Activated CD8-positive, alpha-beta T cell treated with anti-CD3 and anti-CD28 coated beads for 36 hours (primary cell): Measurements from ENCODE around the gene VPS50. TPM values are rescaled to one million over a fixed set of nuclear protein-coding genes. Genes with fewer than 3 reads are reported as not detected.

Source experiments
- ATAC-seq: fragments of 200-7000 bp; cut with Tn5 transposase; one replicate; pipeline ENCODE4 v1.10.0; 2021; ENCODE audit warnings: mild to moderate bottlenecking, moderate library complexity
- CTCF ChIA-PET: fragments of 350-600 bp; sonication (Branson Sonifier 250); formaldehyde crosslinking; loops from one replicate; lab custom pipeline; 2021; ENCODE audit warnings: antibody characterized with exemption; lab: Charles Lee
- POLR2A ChIA-PET: fragments of 350-600 bp; sonication (Branson Sonifier 250); formaldehyde crosslinking; loops from one replicate; lab custom pipeline; 2021; ENCODE audit warnings: antibody characterized with exemption; lab: Charles Lee
- DNase-seq: peaks from one replicate; pipeline ENCODE4 v3.0.0-alpha.2; 2020
- H3K27ac Mint-ChIP-seq: one replicate; pipeline ENCODE4 v1.8.0; 2021; ENCODE audit warnings: mild to moderate bottlenecking, mixed read lengths
- H3K27me3 Mint-ChIP-seq: one replicate; pipeline ENCODE4 v1.8.0; 2021; ENCODE audit warnings: mixed read lengths
- H3K36me3 Mint-ChIP-seq: one replicate; pipeline ENCODE4 v1.8.0; 2021; ENCODE audit warnings: low read depth, mixed read lengths
- H3K4me1 Mint-ChIP-seq: one replicate; pipeline ENCODE4 v1.8.0; 2021; ENCODE audit warnings: low read depth, mixed read lengths
- H3K4me3 Mint-ChIP-seq: one replicate; pipeline ENCODE4 v1.8.0; 2021; ENCODE audit warnings: mild to moderate bottlenecking, moderate library complexity, mixed read lengths
- H3K9me3 Mint-ChIP-seq: one replicate; pipeline ENCODE4 v1.8.0; 2021; ENCODE audit warnings: mixed read lengths
- intact Hi-C: fragments of 100-400 bp; cut with micrococcal nuclease; formaldehyde crosslinking; loops from one replicate; pipeline ENCODE4 v1.10.0; 2022
- total RNA-seq, 2 experiments: library from RNA; stranded (reverse); gene quantifications; one replicate each; pipeline ENCODE4 v1.2.3, GENCODE V29; 2021
- TF ChIP-seq, protein P1 (sequence below): fragments of 200-600 bp; IDR thresholded peaks from one replicate; pipeline ENCODE4 v1.8.0; 2022; ENCODE audit warnings: antibody characterized with exemption, mild to moderate bottlenecking

VPS50 gene
- total RNA-seq, 2 experiments from 2014 or later: 15.5 to 18.5 TPM

DNA sequence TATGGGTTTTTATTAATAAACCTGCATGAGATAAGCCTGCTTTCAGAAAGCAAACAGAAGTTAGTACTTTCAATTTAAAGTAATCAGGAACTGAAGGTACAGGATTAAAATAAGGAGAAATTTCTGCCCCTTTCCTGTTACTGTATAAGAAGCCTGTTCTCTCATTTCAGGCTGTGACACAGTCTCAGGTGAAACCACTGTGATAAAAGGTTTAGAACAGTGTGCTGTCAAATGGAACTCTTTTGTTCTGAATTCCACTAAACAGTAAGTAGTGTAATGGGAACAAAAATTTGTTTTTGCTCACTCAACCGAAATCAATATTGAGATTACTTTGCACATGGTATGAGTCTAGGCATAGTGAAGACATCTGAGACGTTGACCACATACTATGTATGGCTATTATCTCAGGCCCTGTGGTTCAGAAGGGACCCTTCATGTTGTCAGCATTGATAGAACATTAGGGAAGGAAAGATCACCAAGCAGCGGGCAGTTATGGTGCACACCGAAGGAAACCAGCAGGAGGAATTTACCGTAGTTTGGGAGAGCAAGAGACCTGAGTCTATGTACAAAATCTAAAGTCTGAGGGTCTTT is 20.8 kb upstream of the VPS50 start:
- TF ChIP-seq, protein P1, sequence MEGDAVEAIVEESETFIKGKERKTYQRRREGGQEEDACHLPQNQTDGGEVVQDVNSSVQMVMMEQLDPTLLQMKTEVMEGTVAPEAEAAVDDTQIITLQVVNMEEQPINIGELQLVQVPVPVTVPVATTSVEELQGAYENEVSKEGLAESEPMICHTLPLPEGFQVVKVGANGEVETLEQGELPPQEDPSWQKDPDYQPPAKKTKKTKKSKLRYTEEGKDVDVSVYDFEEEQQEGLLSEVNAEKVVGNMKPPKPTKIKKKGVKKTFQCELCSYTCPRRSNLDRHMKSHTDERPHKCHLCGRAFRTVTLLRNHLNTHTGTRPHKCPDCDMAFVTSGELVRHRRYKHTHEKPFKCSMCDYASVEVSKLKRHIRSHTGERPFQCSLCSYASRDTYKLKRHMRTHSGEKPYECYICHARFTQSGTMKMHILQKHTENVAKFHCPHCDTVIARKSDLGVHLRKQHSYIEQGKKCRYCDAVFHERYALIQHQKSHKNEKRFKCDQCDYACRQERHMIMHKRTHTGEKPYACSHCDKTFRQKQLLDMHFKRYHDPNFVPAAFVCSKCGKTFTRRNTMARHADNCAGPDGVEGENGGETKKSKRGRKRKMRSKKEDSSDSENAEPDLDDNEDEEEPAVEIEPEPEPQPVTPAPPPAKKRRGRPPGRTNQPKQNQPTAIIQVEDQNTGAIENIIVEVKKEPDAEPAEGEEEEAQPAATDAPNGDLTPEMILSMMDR: no peak
- CTCF ChIA-PET: interaction anchor here (0.6 kb wide), 1 partner anchor 34 kb away, joined by 3 read pairs; no protein-coding TSS in a partner anchor
- intact Hi-C loops: no loop called here
- no peak for DNase-seq
- Mint-ChIP-seq H3K27me3 (peaks cover 29% of the 10 kb centered on the region), H3K4me1 (no peaks in the 10 kb centered on the region), H3K4me3 (no peak overlapping the region), H3K9me3 (no peaks in the 10 kb centered on the region), H3K36me3 (no peaks in the 10 kb centered on the region), H3K27ac (no peak overlapping the region)
- ATAC-seq: no peak
- POLR2A ChIA-PET: interaction anchor here (1.8 kb wide), 1 partner anchor 10 kb away, joined by 3 read pairs; no protein-coding TSS in a partner anchor

DNA sequence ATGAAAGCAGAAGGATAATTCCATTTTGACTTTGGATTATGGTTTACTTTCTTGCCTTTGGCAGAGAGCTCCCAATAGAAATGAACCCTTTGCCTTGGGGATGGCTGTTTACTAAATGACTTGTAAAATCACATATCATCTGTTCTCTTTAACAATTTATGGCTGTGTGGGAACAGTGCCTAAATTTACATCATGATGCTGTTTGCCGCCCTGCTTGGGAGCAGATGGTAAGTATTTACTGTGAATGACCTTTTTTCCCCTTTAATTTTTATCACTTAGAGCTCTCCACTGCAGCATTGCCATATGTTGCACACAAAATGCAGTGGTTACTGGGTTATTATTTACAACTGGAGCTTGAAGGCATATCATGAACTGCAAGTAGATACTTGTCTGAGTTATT is 19.3 kb upstream of the VPS50 start:
- ChIA-PET CTCF (interaction anchor here (1.1 kb wide), 1 partner anchor 16 kb away, joined by 4 read pairs; no protein-coding TSS in a partner anchor), POLR2A (no interaction called here)
- intact Hi-C loops: no loop called here
- Mint-ChIP-seq H3K4me3 (no peak overlapping the region), H3K4me1 (no peaks in the 10 kb centered on the region), H3K27me3 (peaks cover 27% of the 10 kb centered on the region), H3K9me3 (no peaks in the 10 kb centered on the region), H3K27ac (no peak overlapping the region), H3K36me3 (no peaks in the 10 kb centered on the region)
- ATAC-seq: no peak
- TF ChIP-seq, protein P1: no peak
- no peak for DNase-seq

DNA sequence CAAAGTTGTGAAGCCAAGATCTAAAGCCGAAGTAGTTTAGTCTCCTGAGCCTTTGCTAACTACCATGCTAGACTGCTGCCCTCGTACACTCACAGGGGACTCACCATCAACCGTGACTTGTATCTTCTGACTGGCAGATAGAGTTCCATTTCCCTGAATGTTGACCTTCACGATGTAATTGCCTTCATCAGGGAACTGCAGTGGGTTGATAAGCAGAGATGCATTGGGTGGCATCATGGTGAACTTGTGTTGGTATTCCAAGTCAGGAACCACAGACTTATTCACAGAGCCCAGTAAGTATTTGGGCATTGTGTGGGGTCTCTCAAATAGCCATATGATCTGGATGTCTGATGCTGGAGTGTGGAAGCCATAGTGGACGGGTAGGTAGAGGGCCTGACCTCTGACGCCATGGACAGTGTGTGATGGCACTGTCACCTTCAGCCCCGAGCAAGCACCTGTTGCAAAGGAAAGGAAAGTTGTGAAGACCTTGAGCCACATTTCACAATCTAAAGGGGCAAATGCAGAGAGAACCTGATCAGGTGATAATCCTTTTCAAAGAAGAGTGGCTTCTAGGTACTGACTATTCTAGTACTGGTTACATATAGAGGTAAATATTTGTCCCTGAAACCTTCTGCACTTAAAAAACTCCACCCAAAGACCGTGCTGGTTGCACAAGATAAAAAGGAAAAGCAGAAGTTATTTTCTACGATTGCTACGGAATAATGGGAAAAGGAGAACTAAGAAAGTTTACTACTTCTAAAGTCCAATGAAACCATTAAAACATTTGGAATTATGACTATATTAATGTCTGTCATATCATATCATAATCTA is 13.0 kb upstream of the VPS50 start:
- H3K4me3 Mint-ChIP-seq: no peak overlapping the region
- H3K4me1 Mint-ChIP-seq: no peaks in the 10 kb centered on the region
- no peaks in the 10 kb centered on the region for H3K9me3 Mint-ChIP-seq
- intact Hi-C loops: no loop called here
- CTCF ChIA-PET: no interaction called here
- TF ChIP-seq, protein P1: no peak
- DNase-seq: no peak
- POLR2A ChIA-PET: no interaction called here
- no peaks in the 10 kb centered on the region for H3K36me3 Mint-ChIP-seq
- ATAC-seq: no peak
- peaks cover 13% of the 10 kb centered on the region for H3K27me3 Mint-ChIP-seq
- H3K27ac Mint-ChIP-seq: no peak overlapping the region

DNA sequence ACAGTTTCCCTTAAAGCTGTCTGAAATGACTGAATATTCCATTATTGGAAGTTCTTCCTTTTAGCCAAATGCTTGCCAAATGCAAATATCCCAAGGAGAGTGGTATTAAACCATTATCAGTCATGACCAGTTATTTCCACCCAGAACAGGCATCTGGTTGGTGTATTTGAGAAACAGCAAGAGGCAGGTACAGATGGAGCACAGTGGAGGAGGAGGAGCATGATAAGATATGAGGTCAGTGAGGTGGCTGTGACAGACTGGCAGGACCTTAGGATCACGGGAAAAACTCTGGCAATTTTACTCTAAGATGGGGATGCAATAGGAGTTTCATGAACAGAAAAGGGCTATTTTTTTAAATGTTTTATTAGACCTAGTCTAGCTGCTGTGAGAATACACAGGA is 12.3 kb upstream of the VPS50 start:
- Mint-ChIP-seq H3K36me3 (no peaks in the 10 kb centered on the region), H3K27ac (no peak overlapping the region), H3K27me3 (peaks cover 10% of the 10 kb centered on the region), H3K4me3 (no peak overlapping the region), H3K9me3 (no peaks in the 10 kb centered on the region), H3K4me1 (no peaks in the 10 kb centered on the region)
- CTCF ChIA-PET: no interaction called here
- TF ChIP-seq, protein P1: no peak
- POLR2A ChIA-PET: no interaction called here
- DNase-seq: no peak
- ATAC-seq: no peak
- intact Hi-C loops: no loop called here

DNA sequence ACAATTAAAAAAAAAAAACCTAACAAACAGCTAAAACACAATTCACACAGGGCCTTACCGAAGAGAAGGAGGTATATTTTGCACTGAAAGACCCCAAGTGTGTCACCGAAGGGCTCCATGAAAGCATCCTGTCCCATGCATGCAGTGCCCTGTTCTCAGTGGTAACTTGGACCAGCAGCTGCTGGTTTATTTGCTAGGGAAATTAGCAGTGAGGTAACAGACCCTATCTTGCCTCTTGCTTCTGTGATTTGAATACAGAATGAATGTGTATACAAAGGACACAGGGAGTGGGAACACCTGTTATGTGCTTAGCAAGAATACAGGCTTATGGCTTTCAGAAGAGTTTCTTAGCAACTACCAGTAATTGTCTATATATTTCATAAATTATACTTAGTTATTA is 5.9 kb upstream of the VPS50 start, which contains the start of gene HEPACAM2:
TSS of gene HEPACAM2 (minus strand) at position 160 of the 400 bp plus-strand sequence.
- POLR2A ChIA-PET: no interaction called here
- peaks cover 3% of the 10 kb centered on the region for H3K4me1 Mint-ChIP-seq
- DNase-seq (no peak), ATAC-seq (no peak)
- intact Hi-C loops: loop anchor here (5.0 kb wide), 1 partner anchor 134 kb away; no protein-coding TSS in a partner anchor
- H3K9me3 Mint-ChIP-seq: no peaks in the 10 kb centered on the region
- CTCF ChIA-PET: interaction anchor here (1.5 kb wide), 1 partner anchor 9 kb away, joined by 6 read pairs; no protein-coding TSS in a partner anchor
- H3K36me3 Mint-ChIP-seq: no peaks in the 10 kb centered on the region
- peaks cover 1% of the 10 kb centered on the region for H3K27me3 Mint-ChIP-seq
- no peak within 1 kb of the TSS for H3K4me3 Mint-ChIP-seq
- TF ChIP-seq, protein P1: no peak
- H3K27ac Mint-ChIP-seq: no peak within 1 kb of the TSS
